Peyer's patch (tissue), 4 donors: Measurements from ENCODE around the gene MED10. TPM values are rescaled to one million over a fixed set of nuclear protein-coding genes. Genes with fewer than 3 reads are reported as not detected.

Source experiments
- DNase-seq, 3 donors: peaks; one replicate each; pipeline ENCODE4 v3.0.0-alpha.2; 2017 to 2019
- H3K27ac ChIP-seq, 4 donors: fragments of 200-600 bp; sonication (generic); one replicate each; pipeline ENCODE4 v1.5.1; 2016 to 2019
- H3K27me3 ChIP-seq, 2 donors: fragments of 200-600 bp; sonication (generic); one replicate each; pipeline ENCODE4 v1.5.1; 2019
- H3K36me3 ChIP-seq, 3 donors: fragments of 200-600 bp; sonication (generic); one replicate each; pipeline ENCODE4 v1.5.1; 2016 to 2019
- H3K4me1 ChIP-seq, 4 donors: fragments of 200-600 bp; sonication (generic); one replicate each; pipeline ENCODE4 v1.5.1; 2016 to 2019
- H3K4me3 ChIP-seq, 4 donors: fragments of 200-600 bp; sonication (generic); 1 replicate in 3 of 4; 2 replicates in 1 of 4; pipeline ENCODE4 v1.5.1; 2016 to 2019; ENCODE audit warnings: mild to moderate bottlenecking in 1 of 4
- H3K9me3 ChIP-seq, 4 donors: fragments of 200-600 bp; sonication (generic); one replicate each; pipeline ENCODE4 v1.5.1; 2016 to 2019; ENCODE audit warnings: mild to moderate bottlenecking in 1 of 4
- POLR2A ChIP-seq, 2 donors: fragments of 450-650 bp; IDR thresholded peaks; one replicate each; pipeline ENCODE4 v1.5.1; 2017; ENCODE audit warnings: antibody characterized with exemption in 2 of 2, mild to moderate bottlenecking in 2 of 2, moderate library complexity in 2 of 2
- total RNA-seq, 4 donors: library from RNA; depleted of rRNA; stranded (reverse); fragments of >200 nt; gene quantifications; one replicate each; pipeline ENCODE4 v1.1.0, GENCODE V29; 2016
- TF ChIP-seq, protein P1 (sequence below), 6 experiments: fragments of 450-650 bp in 4 of 6; fragments of 200-600 bp in 2 of 6; sonication (generic) in 1 of 6; IDR thresholded peaks; one replicate each; pipeline ENCODE4 v1.5.1; 2017 to 2019; ENCODE audit warnings: antibody characterized with exemption in 6 of 6, mild to moderate bottlenecking in 3 of 6, moderate library complexity in 1 of 6

Gene MED10
- total RNA-seq, 4 donors from 2014 or later = 20.8 to 42.9 (median 26.5) TPM

DNA sequence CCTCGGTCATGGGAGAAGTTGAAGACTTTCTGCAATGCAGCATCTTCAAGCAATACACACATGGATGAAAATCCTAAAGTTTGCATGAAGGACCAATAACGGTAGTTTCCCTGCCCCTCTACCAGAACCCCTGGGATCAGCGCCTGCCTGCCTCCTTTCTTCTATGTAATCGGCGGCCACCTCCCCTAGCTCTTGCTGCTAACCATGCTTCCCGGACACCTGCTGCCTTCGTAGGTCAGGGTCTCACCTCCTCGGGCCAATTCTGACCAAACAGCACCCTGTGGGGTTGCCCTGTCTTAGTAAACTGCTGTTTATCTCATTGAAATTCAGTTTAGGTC lies 388 bp upstream of the MED10 start:
- TF ChIP-seq, protein P1, sequence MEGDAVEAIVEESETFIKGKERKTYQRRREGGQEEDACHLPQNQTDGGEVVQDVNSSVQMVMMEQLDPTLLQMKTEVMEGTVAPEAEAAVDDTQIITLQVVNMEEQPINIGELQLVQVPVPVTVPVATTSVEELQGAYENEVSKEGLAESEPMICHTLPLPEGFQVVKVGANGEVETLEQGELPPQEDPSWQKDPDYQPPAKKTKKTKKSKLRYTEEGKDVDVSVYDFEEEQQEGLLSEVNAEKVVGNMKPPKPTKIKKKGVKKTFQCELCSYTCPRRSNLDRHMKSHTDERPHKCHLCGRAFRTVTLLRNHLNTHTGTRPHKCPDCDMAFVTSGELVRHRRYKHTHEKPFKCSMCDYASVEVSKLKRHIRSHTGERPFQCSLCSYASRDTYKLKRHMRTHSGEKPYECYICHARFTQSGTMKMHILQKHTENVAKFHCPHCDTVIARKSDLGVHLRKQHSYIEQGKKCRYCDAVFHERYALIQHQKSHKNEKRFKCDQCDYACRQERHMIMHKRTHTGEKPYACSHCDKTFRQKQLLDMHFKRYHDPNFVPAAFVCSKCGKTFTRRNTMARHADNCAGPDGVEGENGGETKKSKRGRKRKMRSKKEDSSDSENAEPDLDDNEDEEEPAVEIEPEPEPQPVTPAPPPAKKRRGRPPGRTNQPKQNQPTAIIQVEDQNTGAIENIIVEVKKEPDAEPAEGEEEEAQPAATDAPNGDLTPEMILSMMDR (IDR thresholded peaks at IDR 0.05) = no peak
- peak overlapping the region; percentile 26 to 91 (median 86) for H3K27ac ChIP-seq
- peaks cover 0 to 22% (median 4%) of the 10 kb centered on the region in 4 donors for H3K4me1 ChIP-seq
- H3K36me3 ChIP-seq = peaks cover 0 to 30% (median 0%) of the 10 kb centered on the region in 3 donors
- H3K4me3 ChIP-seq = peak overlapping the region; percentile 83 to 97 (median 88)
- DNase-seq = no peak
- no peaks in the 10 kb centered on the region for H3K27me3 ChIP-seq
- H3K9me3 ChIP-seq = no peaks in the 10 kb centered on the region

DNA sequence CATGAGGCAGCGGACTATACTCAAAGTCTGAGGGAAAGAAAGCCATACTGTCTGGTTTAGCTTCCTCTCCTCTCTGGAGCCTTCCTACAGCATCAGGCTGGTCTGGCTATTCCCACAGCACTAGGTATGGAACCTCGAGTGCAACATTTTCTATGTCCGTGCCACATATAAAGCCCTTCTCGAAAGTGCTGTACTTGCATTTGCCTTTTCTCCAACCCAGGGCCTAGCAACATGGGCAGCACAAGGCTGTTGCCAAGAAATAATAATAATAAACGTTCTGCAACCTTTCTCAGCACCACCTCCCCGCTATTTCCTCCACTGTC lies 804 bp downstream of the MED10 start:
- no peak for DNase-seq
- H3K27ac ChIP-seq = peak overlapping the region; percentile 82 to 91 (median 86)
- H3K4me3 ChIP-seq = peak overlapping the region; percentile 83 to 97 (median 88)
- TF ChIP-seq POLR2A (IDR thresholded peaks at IDR 0.05) = no peak
- TF ChIP-seq, protein P1 (IDR thresholded peaks at IDR 0.05) = no peak
- no peaks in the 10 kb centered on the region for H3K9me3 ChIP-seq
- H3K27me3 ChIP-seq = no peaks in the 10 kb centered on the region
- peaks cover 0 to 42% (median 0%) of the 10 kb centered on the region in 3 donors for H3K36me3 ChIP-seq
- H3K4me1 ChIP-seq = peaks cover 0 to 22% (median 4%) of the 10 kb centered on the region in 4 donors

DNA sequence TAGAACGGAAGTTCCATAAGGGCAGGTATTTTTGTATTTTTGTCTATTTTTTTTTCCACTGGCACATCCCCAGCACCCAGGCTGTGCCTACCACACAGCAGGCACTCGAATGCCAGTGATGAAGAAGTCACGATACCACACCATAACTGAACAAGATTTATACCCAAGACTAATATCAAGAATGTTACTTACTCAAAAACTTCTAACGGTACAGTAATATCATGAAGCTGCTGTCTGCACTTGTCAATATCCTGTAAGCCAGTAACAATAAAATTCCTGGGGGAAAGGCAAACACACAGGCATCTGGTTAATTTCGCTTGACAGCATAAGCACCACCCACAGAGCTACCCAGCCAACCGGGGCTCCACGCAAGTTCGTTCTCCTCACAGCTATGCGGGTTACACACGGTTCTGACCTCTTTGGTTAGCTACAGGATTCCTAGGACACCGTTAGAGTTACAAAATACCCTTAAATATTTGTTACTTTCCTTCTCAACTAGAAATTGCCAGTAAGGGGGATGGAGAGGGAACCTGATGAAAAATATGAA lies 1.3 kb downstream of the MED10 start:
- H3K36me3 ChIP-seq = peaks cover 0 to 47% (median 0%) of the 10 kb centered on the region in 3 donors
- peak overlapping the region; percentile 83 to 97 (median 88) for H3K4me3 ChIP-seq
- H3K4me1 ChIP-seq = peaks cover 0 to 22% (median 4%) of the 10 kb centered on the region in 4 donors
- no peaks in the 10 kb centered on the region for H3K9me3 ChIP-seq
- peak in 1 of 3 donors; percentile 12 for DNase-seq
- H3K27me3 ChIP-seq = no peaks in the 10 kb centered on the region
- no peak for TF ChIP-seq POLR2A (IDR thresholded peaks at IDR 0.05)
- TF ChIP-seq, protein P1 (IDR thresholded peaks at IDR 0.05) = no peak
- H3K27ac ChIP-seq = peak overlapping the region in 3 of 4 donors; percentile 82 to 91 (median 86)

DNA sequence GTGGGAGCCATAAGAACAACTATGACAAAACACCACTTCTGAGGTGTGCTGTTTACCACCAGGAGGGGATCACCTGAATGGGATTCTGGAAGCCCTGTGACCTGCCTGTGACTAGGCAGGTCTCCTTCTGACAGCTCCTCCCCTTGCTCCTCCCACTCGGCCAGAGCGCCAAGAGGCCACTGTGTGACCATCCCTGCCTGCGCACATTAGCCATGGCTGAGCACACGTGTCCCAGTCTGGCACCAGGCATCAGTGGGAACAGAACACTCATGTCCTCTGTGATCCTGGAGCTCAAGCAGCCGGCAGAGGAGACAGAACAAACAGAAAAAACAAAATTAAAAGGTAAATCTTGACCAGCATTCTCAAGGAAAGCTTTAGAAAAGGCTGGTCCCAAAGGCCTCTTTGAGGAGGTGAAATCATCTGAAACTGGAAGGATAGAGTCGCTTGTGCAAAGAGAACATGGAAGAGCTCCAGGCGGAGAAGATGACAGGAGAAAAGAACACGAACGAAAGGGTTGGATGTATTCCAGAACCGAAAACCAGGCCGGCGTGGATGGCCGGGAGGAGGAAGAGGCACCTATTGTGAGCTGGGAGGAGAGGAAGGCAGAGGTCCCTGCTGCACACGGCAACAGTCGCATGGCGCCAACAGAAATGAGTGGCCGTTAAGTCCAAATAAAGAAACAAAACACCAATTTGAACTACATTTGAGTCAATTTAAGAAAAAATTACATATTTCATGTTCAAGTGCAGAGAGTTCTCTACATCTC lies 5.1 kb downstream of the MED10 start:
- Histone ChIP-seq H3K36me3 (peaks cover 0 to 81% (median 0%) of the 10 kb centered on the region in 3 donors), H3K9me3 (no peaks in the 10 kb centered on the region), H3K4me3 (no peak overlapping the region), H3K27me3 (no peaks in the 10 kb centered on the region), H3K4me1 (peaks cover 0 to 16% (median 4%) of the 10 kb centered on the region in 4 donors), H3K27ac (no peak overlapping the region)
- no peak for TF ChIP-seq POLR2A (IDR thresholded peaks at IDR 0.05)
- TF ChIP-seq, protein P1 (IDR thresholded peaks at IDR 0.05) = no peak
- peak in 1 of 3 donors; percentile 9 for DNase-seq

DNA sequence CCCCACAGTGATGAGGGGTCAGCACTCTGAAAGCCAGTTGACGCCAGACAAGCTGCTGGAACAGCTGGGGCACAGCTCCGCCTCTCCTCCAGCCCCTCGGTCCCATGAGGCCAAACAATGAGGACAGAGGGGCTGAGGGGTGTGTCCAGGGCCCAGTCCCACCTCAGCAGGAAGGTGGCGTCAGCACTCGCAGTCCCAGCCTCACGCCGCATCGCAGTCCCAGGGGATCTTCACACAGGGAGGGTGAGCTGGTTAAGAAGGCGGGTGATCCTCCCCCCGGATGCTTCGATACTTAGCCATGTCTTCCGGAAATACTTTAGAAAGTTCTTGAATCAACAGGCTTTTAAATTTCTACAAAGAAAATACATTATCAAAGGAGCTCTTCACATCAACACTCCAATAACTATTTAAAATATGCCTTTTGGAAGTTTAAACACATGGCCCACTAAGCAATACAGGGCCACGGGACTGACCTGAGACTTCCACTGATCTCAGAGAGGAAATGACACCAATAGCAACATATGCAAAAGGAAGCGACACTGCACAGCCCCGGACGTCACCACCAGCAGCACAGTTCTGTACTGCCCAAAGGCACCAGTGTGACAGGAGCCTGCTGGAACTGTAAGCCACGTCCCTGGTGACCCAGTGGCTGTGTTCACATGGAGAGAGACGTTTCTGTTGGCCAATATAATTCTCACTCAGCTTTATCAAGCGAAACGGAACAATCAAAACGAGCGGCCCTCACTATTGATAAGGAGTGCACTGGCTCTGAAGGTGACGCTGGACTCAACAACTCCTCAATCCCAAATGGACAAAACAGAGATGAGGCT lies 5.9 kb downstream of the MED10 start:
- no peak for TF ChIP-seq POLR2A (IDR thresholded peaks at IDR 0.05)
- TF ChIP-seq, protein P1 (IDR thresholded peaks at IDR 0.05) = no peak
- H3K9me3 ChIP-seq = no peaks in the 10 kb centered on the region
- H3K27me3 ChIP-seq = no peaks in the 10 kb centered on the region
- H3K36me3 ChIP-seq = peaks cover 0 to 81% (median 0%) of the 10 kb centered on the region in 3 donors
- H3K4me1 ChIP-seq = peaks cover 0 to 13% (median 3%) of the 10 kb centered on the region in 4 donors
- DNase-seq = peak in 1 of 3 donors; percentile 14
- no peak overlapping the region for H3K4me3 ChIP-seq
- no peak overlapping the region for H3K27ac ChIP-seq
